Endodermal cell (in vitro differentiated cells): Measurements from ENCODE around the gene RAB35. TPM values are rescaled to one million over a fixed set of nuclear protein-coding genes. Genes with fewer than 3 reads are reported as not detected.

Source experiments
- DNase-seq: peaks from one replicate; pipeline ENCODE4 v3.0.0-alpha.2; 2017
- H3K27ac ChIP-seq: 2 replicates; pipeline ENCODE4 v1.5.1; 2013; ENCODE audit warnings: mild to moderate bottlenecking, low read depth, low read length, moderate library complexity
- H3K27me3 ChIP-seq: 2 replicates; pipeline ENCODE4 v1.6.1; 2013; ENCODE audit warnings: mild to moderate bottlenecking, low read length, moderate library complexity; ENCODE audit not compliant: insufficient read depth, control insufficient read depth, poor library complexity, severe bottlenecking
- H3K36me3 ChIP-seq: 2 replicates; pipeline ENCODE4 v1.7.0; 2013; ENCODE audit warnings: mild to moderate bottlenecking, low read length, moderate library complexity; ENCODE audit not compliant: control insufficient read depth, insufficient read depth
- H3K4me1 ChIP-seq: one replicate; pipeline ENCODE4 v1.7.0; 2013; ENCODE audit warnings: low read length; ENCODE audit not compliant: control insufficient read depth, insufficient read depth
- H3K4me3 ChIP-seq: 2 replicates; pipeline ENCODE4 v1.5.1; 2013; ENCODE audit warnings: mild to moderate bottlenecking, low read length, moderate library complexity
- H3K9ac ChIP-seq: 2 replicates; pipeline ENCODE4 v1.6.1; 2013; ENCODE audit warnings: mild to moderate bottlenecking, low read length, moderate library complexity; ENCODE audit not compliant: poor library complexity, severe bottlenecking; ENCODE audit errors: extremely low read depth
- H3K9me3 ChIP-seq: 2 replicates; pipeline ENCODE4 v1.6.1; 2013; ENCODE audit warnings: mild to moderate bottlenecking, low read length, moderate library complexity; ENCODE audit not compliant: control insufficient read depth
- H3K27ac Mint-ChIP-seq: 2 replicates; pipeline ENCODE4 v1.8.0; 2020; ENCODE audit warnings: mixed read lengths
- H3K27me3 Mint-ChIP-seq: 2 replicates; pipeline ENCODE4 v1.8.0; 2021; ENCODE audit warnings: mild to moderate bottlenecking, mixed read lengths; ENCODE audit not compliant: insufficient read depth
- H3K36me3 Mint-ChIP-seq: 2 replicates; pipeline ENCODE4 v1.8.0; 2020; ENCODE audit warnings: low read depth, mixed read lengths
- H3K4me1 Mint-ChIP-seq: 2 replicates; pipeline ENCODE4 v1.8.0; 2020; ENCODE audit warnings: mixed read lengths
- H3K4me3 Mint-ChIP-seq: 2 replicates; pipeline ENCODE4 v1.8.0; 2020; ENCODE audit warnings: mild to moderate bottlenecking, moderate library complexity, mixed read lengths
- H3K9me3 Mint-ChIP-seq: 2 replicates; pipeline ENCODE4 v1.8.0; 2020; ENCODE audit warnings: mild to moderate bottlenecking, mixed read lengths
- CTCF ChIP-seq: fragments of 200-600 bp; sonication (generic); conservative IDR thresholded peaks from 2 replicates; pipeline ENCODE4 v1.5.0; 2021; ENCODE audit warnings: antibody characterized with exemption, mild to moderate bottlenecking
- WGBS, 2 experiments: methylation state at CpG; one replicate each; pipeline versions ENCODE4 v1.1.5 to v1.1.7; 2013; ENCODE audit warnings: missing lambda C conversion rate in 2 of 2, mixed read lengths in 1 of 2; ENCODE audit not compliant: insufficient coverage in 1 of 2, insufficient read length in 1 of 2; 5-methylcytosine and 5-hydroxymethylcytosine counted together
- total RNA-seq, 2 donors: library from RNA; stranded (reverse); fragmentation: NEBNext Ultra II Directional in 1 of 2; extraction: Animal tissue kit (Norgen Biotek cat#: 25700) in 1 of 2; gene quantifications; 2 replicates in 1 of 2; 3 replicates in 1 of 2; pipeline ENCODE4 v1.2.1, GENCODE V29; 2021

RAB35 gene
- total RNA-seq, 2 donors from 2014 or later, result 32.4 to 36.6 TPM

- no peak overlapping the region for H3K27ac Mint-ChIP-seq
- Histone ChIP-seq H3K27me3 (no peaks in the 10 kb centered on the region), H3K9me3 (no peaks in the 10 kb centered on the region), H3K9ac (no peak overlapping the region), H3K4me3 (no peak overlapping the region), H3K4me1 (no peaks in the 10 kb centered on the region), H3K27ac (no peak overlapping the region), H3K36me3 (no peaks in the 10 kb centered on the region)
- peaks cover 11% of the 10 kb centered on the region for H3K4me1 Mint-ChIP-seq
- H3K4me3 Mint-ChIP-seq, result no peak overlapping the region
- no peaks in the 10 kb centered on the region for H3K9me3 Mint-ChIP-seq
- TF ChIP-seq CTCF, result no peak
- WGBS, 2 experiments, result 90% methylated on average over 3 of the region's 3 CpGs; no CpG with 5 or more reads in 1 of the 2 experiments
- DNase-seq, result no peak
- no peaks in the 10 kb centered on the region for H3K36me3 Mint-ChIP-seq
- H3K27me3 Mint-ChIP-seq, result no peaks in the 10 kb centered on the region
These were observed 53.5 kb downstream of the RAB35 start for GRCh38 chr12:120062976-120063579.

DNA sequence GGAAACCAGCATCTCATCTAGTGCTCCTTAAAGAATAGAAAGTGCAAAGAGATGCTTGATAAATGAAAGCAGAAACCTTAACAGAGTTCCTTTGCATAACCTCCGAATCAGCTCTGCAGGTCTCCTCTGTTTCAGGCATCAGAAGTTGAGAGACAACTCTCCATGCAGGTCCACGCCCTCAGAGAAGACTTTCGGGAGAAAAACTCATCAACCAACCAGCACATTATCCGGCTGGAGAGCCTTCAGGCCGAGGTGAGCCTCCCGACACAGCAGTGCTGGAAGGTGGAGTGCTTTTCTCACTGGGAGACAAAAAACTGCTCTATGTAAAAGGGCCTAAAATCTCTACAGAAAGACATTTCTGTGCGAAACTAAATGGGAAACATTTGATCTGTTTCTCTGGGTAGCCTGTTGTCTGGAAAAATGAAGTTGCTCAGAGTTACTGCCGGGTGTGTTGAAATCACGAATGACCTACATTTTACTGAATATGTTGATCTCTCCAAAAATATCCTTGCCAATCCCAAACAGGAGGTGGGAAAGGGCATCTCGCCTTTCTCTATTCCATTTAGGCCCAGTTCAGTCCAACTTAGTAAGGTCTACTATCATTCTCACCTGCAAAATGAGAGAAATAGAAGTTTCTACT is 54.9 kb downstream of the RAB35 start:
- no peaks in the 10 kb centered on the region for H3K9me3 ChIP-seq
- no peak overlapping the region for H3K27ac ChIP-seq
- no peaks in the 10 kb centered on the region for H3K27me3 ChIP-seq
- Mint-ChIP-seq H3K9me3 (no peaks in the 10 kb centered on the region), H3K36me3 (no peaks in the 10 kb centered on the region), H3K27ac (no peak overlapping the region), H3K4me3 (no peak overlapping the region), H3K4me1 (peaks cover 11% of the 10 kb centered on the region), H3K27me3 (no peaks in the 10 kb centered on the region)
- no peaks in the 10 kb centered on the region for H3K4me1 ChIP-seq
- no peaks in the 10 kb centered on the region for H3K36me3 ChIP-seq
- no peak for TF ChIP-seq CTCF
- no peak overlapping the region for H3K4me3 ChIP-seq
- WGBS, 2 experiments, result 93 to 97% methylated on average over 8 to 10 of the region's 10 CpGs
- no peak overlapping the region for H3K9ac ChIP-seq
- DNase-seq, result no peak

GRCh38 chr12:120060717-120061116 is 55.8 kb downstream of the RAB35 start:
- Mint-ChIP-seq H3K4me3 (no peak overlapping the region), H3K9me3 (no peaks in the 10 kb centered on the region), H3K27ac (no peak overlapping the region), H3K4me1 (peaks cover 11% of the 10 kb centered on the region), H3K27me3 (no peaks in the 10 kb centered on the region), H3K36me3 (no peaks in the 10 kb centered on the region)
- no peak for TF ChIP-seq CTCF
- no peak overlapping the region for H3K9ac ChIP-seq
- H3K27me3 ChIP-seq, result no peaks in the 10 kb centered on the region
- 94% methylated on average over 5 of the region's 5 CpGs; no CpG with 5 or more reads in 1 of the 2 experiments for WGBS, 2 experiments
- no peak overlapping the region for H3K4me3 ChIP-seq
- no peak for DNase-seq
- no peak overlapping the region for H3K27ac ChIP-seq
- H3K36me3 ChIP-seq, result no peaks in the 10 kb centered on the region
- no peaks in the 10 kb centered on the region for H3K9me3 ChIP-seq
- H3K4me1 ChIP-seq, result no peaks in the 10 kb centered on the region
